Testis (tissue), 2 donors: ENCODE results near the gene NHERF1.

Experiments
- CTCF ChIP-seq, 3 experiments: fragments of 450-650 bp in 2 of 3; fragments of 200-600 bp in 1 of 3; sonication (generic) in 1 of 3; IDR thresholded peaks; one replicate each; pipeline ENCODE4 v1.5.1; 2016 to 2019; ENCODE audit warnings: antibody characterized with exemption in 3 of 3, mild to moderate bottlenecking in 2 of 3, moderate library complexity in 1 of 3
- POLR2A ChIP-seq: fragments of 450-650 bp; IDR thresholded peaks from one replicate; pipeline ENCODE4 v1.6.1; 2017; ENCODE audit warnings: antibody characterized with exemption, mild to moderate bottlenecking, moderate library complexity

GRCh38 chr17:74744714-74745547 is 3.5 kb upstream of the NHERF1 start:
- TF ChIP-seq CTCF (IDR thresholded peaks at IDR 0.05) = peak; percentile 98 to 100 (median 99)
- TF ChIP-seq POLR2A = no peak
